DMS153 treated with DMSO at 0.1 percent for 48 hours (cell line): ENCODE data around the gene GPR132.
"Not testable (repeated sequence)": the region's sequence is repeated elsewhere in the genome, so short reads cannot be mapped to it uniquely, and the experiment has no call there.

ENCODE experiments used
- DNase-seq: peaks from one replicate; lab custom pipeline; 2025; ENCODE audit not compliant: unreplicated experiment; lab: John Stamatoyannopoulos, UW

GPR132 gene

GRCh38 chr14:105076296-105076804, 11.1 kb upstream of the GPR132 start:
- no peak for DNase-seq

GRCh38 chr14:105075379-105076295, 10.4 kb upstream of the GPR132 start:
- no peak for DNase-seq

GRCh38 chr14:105074601-105075053, 9.4 kb upstream of the GPR132 start:
- DNase-seq = no peak

GRCh38 chr14:105073720-105074600, 8.7 kb upstream of the GPR132 start:
- no peak for DNase-seq

- no peak for DNase-seq
Measured at GRCh38 chr14:105072892-105073719, 7.9 kb upstream of the GPR132 start.

GRCh38 chr14:105072381-105072861, 7.2 kb upstream of the GPR132 start:
- no peak for DNase-seq

- no peak for DNase-seq
Measured at GRCh38 chr14:105071942-105072341, 6.7 kb upstream of the GPR132 start.

GRCh38 chr14:105071326-105071725, 6.1 kb upstream of the GPR132 start:
- DNase-seq = no peak

- DNase-seq = no peak
Measured at GRCh38 chr14:105070760-105071137, 5.5 kb upstream of the GPR132 start.

- DNase-seq = no peak
Measured at GRCh38 chr14:105069871-105070759, 4.9 kb upstream of the GPR132 start.

- no peak for DNase-seq
Measured at GRCh38 chr14:105069522-105069870, 4.3 kb upstream of the GPR132 start.

- no peak for DNase-seq
Measured at GRCh38 chr14:105068818-105069217, 3.6 kb upstream of the GPR132 start.

GRCh38 chr14:105067969-105068301, 2.7 kb upstream of the GPR132 start:
- DNase-seq = no peak

GRCh38 chr14:105067140-105067968, 2.1 kb upstream of the GPR132 start:
- no peak for DNase-seq

- no peak for DNase-seq
Measured at GRCh38 chr14:105066240-105067071, 1.2 kb upstream of the GPR132 start.

GRCh38 chr14:105064721-105065143, 498 bp downstream of the GPR132 start:
- DNase-seq = no peak

GRCh38 chr14:105064001-105064400, 1.2 kb downstream of the GPR132 start:
- no peak for DNase-seq

GRCh38 chr14:105063506-105063905, 1.7 kb downstream of the GPR132 start:
- not testable (repeated sequence) for DNase-seq
